DMS53 treated with DMSO at 0.1 percent for 48 hours (cell line): Measurements from ENCODE around the gene CCDC85B.

Source experiments
- DNase-seq: peaks from one replicate; lab custom pipeline; 2025; ENCODE audit not compliant: unreplicated experiment; lab: John Stamatoyannopoulos, UW

CCDC85B gene

GRCh38 chr11:65903715-65904114 lies 13.2 kb downstream of the CCDC85B start:
- no peak for DNase-seq

- DNase-seq: no peak
These were observed 16.1 kb downstream of the CCDC85B start for GRCh38 chr11:65906602-65907001.

- no peak for DNase-seq
These were observed 17.4 kb downstream of the CCDC85B start for GRCh38 chr11:65907878-65908277.

DNA sequence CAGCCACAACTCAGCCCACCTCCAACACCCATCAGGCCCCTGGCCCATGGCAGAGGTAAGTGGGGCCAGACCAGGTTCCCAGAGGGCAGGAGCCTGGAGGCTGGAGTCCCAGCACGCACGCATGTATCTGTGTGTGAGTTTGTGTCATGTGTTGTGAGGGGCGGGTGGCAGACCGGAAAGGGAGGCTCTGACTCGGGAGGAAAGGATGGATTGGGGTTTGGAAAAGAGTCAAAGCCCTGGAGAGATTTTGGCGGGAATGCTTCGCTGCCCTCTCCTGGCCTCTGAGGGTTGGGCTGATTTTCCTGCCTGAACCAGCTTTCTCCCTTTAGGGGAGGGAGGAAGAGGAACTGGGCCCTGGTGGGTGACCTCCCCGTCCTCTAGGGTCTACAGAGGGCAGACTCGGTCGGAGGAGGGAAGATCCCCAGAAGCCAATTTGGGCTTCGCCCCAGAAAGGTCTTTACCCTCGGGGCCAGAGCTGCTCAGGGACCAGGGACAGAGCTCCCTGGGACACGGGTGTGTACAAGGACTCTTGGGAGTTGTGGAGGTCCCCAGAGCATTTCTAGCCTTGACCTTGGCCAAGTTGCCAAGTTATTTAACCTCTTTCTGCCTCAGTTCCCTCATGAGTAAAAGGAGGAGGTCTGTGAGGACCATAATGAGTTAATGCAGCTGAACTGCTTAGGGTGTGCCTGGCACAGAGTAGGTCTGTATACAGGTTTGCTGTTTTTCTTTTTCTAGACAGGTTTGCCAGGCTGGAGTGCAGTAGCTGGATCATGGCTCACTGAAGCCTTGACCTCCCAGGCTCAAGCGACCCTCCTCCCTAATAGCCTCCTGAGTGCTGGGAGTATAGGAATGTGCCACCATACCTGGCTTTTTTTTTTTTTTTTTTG lies 21.5 kb downstream of the CCDC85B start:
- no peak for DNase-seq

DNA sequence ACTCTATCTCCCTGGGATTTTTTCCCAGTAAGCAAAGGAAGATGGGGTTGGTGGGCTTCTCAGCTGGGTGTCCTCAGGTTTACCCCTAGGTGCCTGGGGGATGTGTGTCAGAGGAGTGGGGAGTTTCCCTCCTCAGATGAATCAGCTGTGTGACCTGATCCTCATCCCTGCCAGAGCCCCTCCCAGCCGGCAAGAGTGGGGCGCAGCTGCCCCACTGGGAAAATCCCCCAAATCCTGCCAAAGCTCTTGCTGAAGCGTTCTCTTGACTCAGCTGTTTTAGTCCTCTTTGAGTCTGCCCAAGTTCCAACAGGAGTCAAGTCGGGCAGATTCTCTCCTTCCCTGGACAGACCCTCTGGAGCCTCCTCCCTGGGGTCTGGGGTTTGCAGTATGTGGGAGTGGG lies 22.4 kb downstream of the CCDC85B start:
- no peak for DNase-seq

DNA sequence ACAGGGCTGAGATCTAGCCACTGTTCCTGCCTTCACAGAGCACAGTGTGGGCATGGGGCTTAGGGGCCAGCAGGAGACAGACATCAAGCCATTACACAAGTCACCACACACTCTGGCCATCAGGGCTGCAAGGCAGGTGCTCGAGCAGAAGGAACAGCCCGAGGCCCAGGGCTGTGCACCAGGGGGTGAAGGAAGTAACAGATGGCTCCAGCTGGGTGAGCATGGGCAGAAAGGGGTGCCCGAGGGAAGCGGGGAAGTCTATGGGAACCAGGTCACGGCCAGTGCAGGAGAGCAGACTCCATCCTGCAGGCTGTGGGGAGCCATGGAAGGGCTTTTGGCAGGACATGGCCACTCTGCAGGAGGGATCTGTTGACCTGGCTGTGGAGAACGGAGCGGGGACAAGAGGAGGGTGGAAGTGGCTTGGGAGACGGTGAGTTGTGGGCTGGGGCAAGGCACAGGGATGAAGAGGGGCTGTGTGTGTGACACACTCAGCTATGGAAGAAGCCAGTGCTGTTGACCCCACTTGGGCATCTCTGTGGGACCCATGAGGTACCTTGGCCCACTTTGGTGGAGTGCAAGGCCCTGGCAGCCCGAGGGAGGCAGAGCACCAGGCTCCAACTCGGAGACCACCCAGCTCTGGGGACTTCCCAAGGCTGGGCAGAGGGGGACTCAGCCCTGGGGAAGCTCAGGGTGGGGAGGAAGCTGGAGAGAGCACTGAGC lies 24.8 kb downstream of the CCDC85B start:
- DNase-seq: no peak

GRCh38 chr11:65915821-65916251 lies 25.4 kb downstream of the CCDC85B start:
- DNase-seq: no peak

DNA sequence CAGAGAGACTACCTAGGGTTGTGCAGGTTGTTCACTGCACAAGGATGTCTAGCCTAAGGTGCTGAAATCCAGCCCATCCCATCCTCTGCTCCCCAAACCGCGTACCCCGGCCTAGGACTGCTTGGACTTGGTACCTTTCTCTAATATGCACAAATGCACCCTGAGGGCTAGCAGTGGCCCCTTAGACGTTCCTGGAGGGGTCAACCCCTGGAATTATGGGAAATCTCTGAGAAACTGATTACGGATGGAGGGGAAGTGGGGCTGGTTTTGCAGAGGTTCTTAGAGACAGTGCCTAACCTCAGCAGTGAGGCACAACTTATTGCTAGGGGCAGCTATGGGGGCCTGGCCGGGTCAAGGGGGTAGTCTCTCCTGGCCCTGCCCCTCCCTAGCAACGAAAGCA lies 25.9 kb downstream of the CCDC85B start:
- DNase-seq: no peak

DNA sequence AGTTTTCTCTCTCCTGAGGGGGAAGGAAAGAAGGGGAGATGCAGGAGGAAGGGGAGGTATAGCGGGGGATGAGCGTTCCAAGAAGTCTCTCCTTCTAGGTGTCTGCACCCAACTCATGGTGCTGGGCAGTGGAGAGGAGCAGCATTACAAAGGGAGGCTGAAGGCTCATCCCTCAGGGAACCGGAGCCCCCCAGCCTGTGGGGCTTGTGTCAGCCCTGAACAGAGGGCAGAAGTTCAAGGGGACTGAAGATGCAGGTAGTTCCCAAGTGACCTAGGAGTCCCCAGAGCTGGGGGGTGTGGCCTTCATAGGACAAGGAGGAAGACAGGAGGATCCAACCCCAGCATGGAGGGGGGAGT lies 26.6 kb downstream of the CCDC85B start:
- no peak for DNase-seq

DNA sequence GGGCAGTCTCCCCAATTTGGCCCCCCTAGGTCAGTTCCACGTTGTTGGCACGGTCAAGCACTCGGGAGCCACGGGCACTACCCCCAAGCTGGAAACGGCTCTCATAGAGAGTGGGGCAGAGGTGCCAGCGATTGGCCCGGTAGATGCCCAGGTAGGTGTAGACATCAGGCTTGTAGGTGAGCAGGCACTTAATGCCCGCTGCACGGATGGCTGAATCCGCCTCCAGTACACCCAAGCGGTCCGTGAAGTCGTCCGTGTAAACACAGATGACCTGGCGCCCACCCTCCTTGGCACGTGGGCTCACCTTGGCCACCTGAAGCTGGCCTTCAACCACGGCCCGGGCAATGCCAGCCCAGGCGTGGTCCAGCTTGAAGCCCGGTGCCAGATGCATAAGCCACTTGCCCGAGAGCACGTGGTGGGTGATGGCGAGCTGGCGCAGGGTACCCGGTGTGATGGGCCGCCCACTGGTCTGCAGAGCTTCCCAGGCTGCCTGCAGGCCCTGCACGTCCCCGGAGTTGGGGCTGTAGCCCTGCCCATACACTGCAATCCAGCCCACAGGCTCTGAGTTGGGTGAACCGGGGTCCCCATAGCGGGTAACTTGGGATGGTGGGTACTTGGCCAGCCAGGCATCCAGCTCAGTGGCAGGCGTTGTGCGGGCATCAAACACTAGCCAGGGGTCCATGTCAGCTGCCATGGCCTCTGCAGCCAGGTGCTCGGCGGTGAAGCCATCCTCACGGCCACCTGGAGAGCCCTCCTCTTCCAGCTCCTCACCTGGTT lies 27.1 kb downstream of the CCDC85B start:
- DNase-seq: no peak

DNA sequence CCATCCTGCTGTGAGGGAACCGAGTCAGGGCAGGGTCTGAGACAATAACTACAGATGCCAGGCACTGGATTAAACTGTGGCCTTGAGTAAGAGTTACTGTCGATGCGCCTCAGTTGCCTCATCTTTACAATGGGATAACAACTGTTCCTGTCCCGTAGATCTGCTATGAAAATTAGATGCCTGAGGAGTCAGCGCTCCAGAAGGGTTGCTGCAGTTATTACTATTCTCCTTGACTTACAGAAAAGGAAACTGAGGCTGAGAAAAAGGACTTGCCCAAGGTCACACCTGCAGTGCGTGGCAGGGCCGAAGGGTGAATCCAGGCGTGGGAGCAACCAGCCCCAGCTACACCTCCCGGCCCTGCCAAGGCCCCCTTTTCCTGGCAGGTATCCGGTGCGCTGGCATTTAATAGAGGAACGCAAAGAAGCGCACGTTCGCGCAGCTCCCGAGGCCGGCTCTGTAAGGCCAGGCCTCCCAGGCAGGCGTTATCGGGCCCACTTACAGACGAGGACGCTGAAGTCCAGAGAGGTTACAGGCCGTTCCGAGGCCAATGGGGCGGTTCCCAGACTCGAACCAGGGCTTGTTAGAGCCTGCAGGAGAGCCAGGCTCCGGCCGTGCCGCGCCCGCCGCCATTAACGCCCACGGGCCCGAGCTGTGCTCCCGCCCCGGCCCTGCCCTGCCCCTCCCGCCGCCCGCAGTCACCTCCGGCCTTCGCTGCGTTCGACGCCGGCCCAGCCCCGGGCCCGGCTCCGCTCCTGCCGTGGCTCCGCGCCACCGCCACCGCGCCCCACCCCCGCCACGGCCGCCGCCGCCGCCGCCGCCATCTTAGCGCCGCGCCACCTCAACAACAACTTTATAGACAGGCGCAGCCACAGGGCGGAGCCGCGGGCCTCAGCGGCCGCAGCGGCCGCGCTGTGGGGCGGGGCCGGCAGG lies 28.0 kb downstream of the CCDC85B start, which contains the start of gene C11orf68:
Gene C11orf68, minus strand, starts transcription at position 852 of the 930 bp plus-strand sequence. Its CDS starts 31 bp downstream, at position 821.
- peak; percentile 6 for DNase-seq

GRCh38 chr11:65919141-65919572 lies 28.7 kb downstream of the CCDC85B start, which contains the start of gene DRAP1:
Gene DRAP1 (plus strand): TSS chr11:65919426. CDS start chr11:65919502, 76 bp downstream.
- DNase-seq: peak; percentile 95

DNA sequence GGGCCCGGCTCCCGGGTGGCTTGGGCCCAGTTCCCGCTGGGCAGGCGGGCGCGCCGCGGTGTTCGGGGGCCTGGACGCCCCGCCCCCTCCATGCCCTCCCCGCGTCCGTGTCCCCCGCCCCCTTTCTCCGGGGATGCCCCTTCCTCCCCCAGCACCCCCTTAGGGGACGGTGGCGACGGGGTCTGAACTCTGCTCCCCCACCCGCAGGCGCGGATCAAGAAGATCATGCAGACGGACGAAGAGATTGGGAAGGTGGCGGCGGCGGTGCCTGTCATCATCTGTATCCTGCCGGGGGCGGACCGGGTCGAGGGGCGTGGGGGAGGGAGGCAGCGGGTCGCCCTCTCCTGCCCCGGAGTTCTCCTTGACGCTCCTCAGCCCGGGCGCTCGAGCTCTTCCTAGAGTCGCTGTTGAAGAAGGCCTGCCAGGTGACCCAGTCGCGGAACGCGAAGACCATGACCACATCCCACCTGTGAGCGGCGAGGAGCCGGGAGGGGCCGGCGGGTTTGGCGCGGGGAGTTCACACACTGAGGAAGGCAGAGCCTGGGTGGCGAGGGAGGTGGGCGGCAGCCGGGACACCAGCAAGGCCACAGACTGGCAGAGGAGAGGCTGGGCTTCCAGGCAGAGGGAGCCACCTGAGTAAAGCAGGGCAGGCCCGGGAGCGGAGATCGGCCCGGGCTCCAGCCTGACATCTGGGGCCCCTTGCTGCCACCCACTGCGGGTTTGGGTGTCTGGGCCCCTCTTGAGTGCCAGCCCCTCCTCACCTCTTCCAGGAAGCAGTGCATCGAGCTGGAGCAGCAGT lies 29.3 kb downstream of the CCDC85B start:
- no peak for DNase-seq

GRCh38 chr11:65920372-65920802 lies 29.9 kb downstream of the CCDC85B start:
- no peak for DNase-seq

DNA sequence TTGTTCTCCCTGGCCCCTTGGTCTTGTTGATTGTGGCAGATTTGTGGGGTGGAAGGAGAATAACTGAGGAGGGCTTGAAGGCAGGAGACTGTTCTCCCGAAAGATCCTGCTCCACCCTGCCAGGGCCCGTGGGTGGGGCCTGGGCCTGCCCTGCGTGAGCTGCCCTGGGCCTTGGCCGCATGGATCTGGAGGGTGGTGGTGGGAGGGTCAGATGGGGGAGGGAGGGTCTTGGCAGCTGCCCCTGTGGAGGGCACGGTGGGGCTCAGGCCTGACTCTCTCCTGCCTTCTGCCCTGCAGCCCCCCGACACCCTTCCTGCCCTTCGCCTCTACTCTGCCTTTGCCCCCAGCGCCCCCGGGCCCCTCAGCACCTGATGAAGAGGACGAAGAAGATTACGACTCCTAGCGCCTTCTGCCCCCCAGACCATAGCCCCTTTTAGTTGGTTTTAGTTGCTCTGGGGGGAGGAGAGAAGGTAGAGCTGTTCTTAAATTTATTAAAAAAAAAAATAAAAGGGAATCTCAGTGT lies 30.6 kb downstream of the CCDC85B start:
- DNase-seq: no peak

- no peak for DNase-seq
These were observed 31.4 kb downstream of the CCDC85B start for GRCh38 chr11:65921876-65922275.

DNA sequence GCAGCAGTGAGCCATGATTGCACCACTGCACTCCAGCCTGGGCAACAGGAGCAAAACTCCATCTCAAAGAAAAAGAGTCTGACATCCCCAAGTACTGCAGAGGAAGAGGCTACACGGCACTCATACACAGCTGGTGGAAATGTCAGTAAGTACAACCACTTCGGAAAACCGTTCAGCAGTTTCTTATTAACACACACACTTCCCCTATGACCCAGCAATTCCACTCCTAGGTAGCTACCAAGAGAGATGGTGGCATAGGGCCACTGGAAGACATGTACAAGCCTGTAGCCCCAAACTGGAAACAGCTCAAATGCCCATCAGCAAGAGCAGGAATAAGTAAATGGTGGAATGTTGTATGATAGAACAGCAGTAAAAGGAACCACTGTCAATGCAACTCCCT lies 32.1 kb downstream of the CCDC85B start:
- DNase-seq: no peak

- no peak for DNase-seq
These were observed 34.9 kb downstream of the CCDC85B start for GRCh38 chr11:65925397-65925796.

GRCh38 chr11:65927904-65928397 lies 37.5 kb downstream of the CCDC85B start:
- no peak for DNase-seq
